Muscle layer of duodenum (tissue), 2 donors: ENCODE data around the gene ALDH7A1.
"Not testable (repeated sequence)": the region's sequence is repeated elsewhere in the genome, so short reads cannot be mapped to it uniquely, and the experiment has no call there.

Experiments used
- H3K27ac ChIP-seq: one replicate; pipeline ENCODE4 v1.7.0; 2013; ENCODE audit warnings: mild to moderate bottlenecking, low read length
- H3K27me3 ChIP-seq: one replicate; pipeline ENCODE4 v1.7.0; 2013; ENCODE audit warnings: low read depth, mild to moderate bottlenecking, control low read depth, low read length
- H3K36me3 ChIP-seq, 2 donors: one replicate each; pipeline ENCODE4 v1.7.0; 2013; ENCODE audit warnings: low read length in 2 of 2, control low read depth in 1 of 2, mild to moderate bottlenecking in 1 of 2; ENCODE audit not compliant: insufficient read depth in 2 of 2, control insufficient read depth in 1 of 2
- H3K4me1 ChIP-seq, 2 donors: one replicate each; pipeline ENCODE4 v1.7.0; 2013; ENCODE audit warnings: low read length in 2 of 2, mild to moderate bottlenecking in 2 of 2, control low read depth in 1 of 2, moderate library complexity in 1 of 2; ENCODE audit not compliant: insufficient read depth in 2 of 2, control insufficient read depth in 1 of 2
- H3K4me3 ChIP-seq, 2 donors: one replicate each; pipeline ENCODE4 v1.7.0; 2013; ENCODE audit warnings: low read length in 2 of 2, low read depth in 1 of 2, mild to moderate bottlenecking in 1 of 2
- H3K9me3 ChIP-seq, 2 donors: one replicate each; pipeline ENCODE4 v1.7.0; 2013; ENCODE audit warnings: low read length in 2 of 2, control low read depth in 1 of 2, mild to moderate bottlenecking in 1 of 2; ENCODE audit not compliant: control insufficient read depth in 1 of 2
- donor health status: healthy.

Gene ALDH7A1

GRCh38 chr5:126531543-126532120, 63.4 kb downstream of the ALDH7A1 start:
- Histone ChIP-seq H3K36me3 (no peaks in the 10 kb centered on the region), H3K4me3 (peak overlapping the region in 1 of 2 donors; percentile 14), H3K4me1 (peaks cover 0 to 14% of the 10 kb centered on the region in 2 donors), H3K27me3 (no peaks in the 10 kb centered on the region), H3K27ac (peak overlapping the region; percentile 33), H3K9me3 (no peaks in the 10 kb centered on the region)

GRCh38 chr5:126527892-126528291, 67.1 kb downstream of the ALDH7A1 start:
- Histone ChIP-seq H3K27ac (no peak overlapping the region), H3K9me3 (no peaks in the 10 kb centered on the region), H3K36me3 (no peaks in the 10 kb centered on the region), H3K4me1 (peaks cover 0 to 26% of the 10 kb centered on the region in 2 donors), H3K4me3 (no peak overlapping the region), H3K27me3 (no peaks in the 10 kb centered on the region)

DNA sequence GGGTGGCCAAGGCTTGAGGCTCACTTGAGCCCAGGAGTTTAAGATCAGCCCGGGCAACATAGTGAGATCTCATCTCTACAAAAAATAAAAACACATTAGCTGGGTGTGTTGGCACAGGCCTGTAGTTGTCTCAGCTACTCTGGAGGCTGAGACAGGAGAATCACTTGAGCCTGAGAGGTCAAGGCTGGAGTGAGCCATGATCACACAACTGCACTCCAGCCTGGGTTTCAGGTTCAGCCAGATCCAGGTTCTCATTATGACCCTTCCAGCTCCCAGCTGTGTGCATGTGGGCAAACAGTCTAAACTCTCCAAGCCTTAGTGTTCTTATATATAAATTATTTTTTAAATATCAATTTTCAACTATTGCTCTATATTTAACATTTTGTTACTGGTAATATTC, 67.9 kb downstream of the ALDH7A1 start:
- Histone ChIP-seq H3K4me1 (peaks cover 0 to 24% of the 10 kb centered on the region in 2 donors), H3K36me3 (no peaks in the 10 kb centered on the region), H3K27ac (no peak overlapping the region), H3K27me3 (no peaks in the 10 kb centered on the region), H3K4me3 (no peak overlapping the region), H3K9me3 (no peaks in the 10 kb centered on the region)

GRCh38 chr5:126526493-126526892, 68.5 kb downstream of the ALDH7A1 start:
- Histone ChIP-seq H3K27ac (no peak overlapping the region), H3K4me3 (no peak overlapping the region), H3K4me1 (peaks cover 0 to 19% of the 10 kb centered on the region in 2 donors), H3K9me3 (no peaks in the 10 kb centered on the region), H3K27me3 (no peaks in the 10 kb centered on the region), H3K36me3 (no peaks in the 10 kb centered on the region)

- Histone ChIP-seq H3K27me3 (no peaks in the 10 kb centered on the region), H3K4me1 (peaks cover 0 to 20% of the 10 kb centered on the region in 2 donors), H3K4me3 (no peak overlapping the region), H3K27ac (no peak overlapping the region), H3K9me3 (no peaks in the 10 kb centered on the region), H3K36me3 (no peaks in the 10 kb centered on the region)
Observed at GRCh38 chr5:126525630-126526245, 69.3 kb downstream of the ALDH7A1 start.

DNA sequence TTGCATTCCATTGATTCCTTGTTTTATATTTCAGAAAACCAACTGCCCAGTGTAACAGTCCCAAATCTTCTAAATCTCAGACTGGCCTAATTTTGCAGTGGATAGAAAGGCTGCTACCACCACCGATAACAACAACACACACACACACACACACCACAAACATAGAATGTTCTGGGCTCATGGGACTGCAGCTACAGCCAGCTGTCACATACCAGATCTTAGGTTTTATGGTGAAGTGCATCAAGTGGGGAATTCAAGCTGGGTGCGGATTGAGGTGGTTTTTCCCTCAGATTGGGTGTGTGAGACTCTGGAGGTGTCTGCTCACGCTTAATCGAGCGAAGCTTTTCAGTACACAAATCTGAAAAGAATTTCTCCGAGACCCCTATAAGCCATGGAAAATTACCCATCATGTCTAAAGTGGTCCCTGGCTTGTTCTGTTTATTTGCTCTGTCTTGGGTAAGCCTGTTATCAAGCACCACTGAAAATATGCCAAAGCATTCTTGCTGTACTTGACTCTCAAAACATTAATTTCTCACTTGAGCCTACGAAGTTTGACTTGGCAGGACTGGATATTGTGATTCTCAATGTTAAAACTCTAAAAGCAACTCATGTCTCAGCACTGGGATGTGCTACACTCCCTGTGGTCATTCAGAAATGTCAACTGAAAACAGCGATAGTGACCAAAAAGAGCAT, 71.1 kb downstream of the ALDH7A1 start:
- no peak overlapping the region for H3K4me3 ChIP-seq
- H3K4me1 ChIP-seq, result peaks cover 5 to 34% of the 10 kb centered on the region in 2 donors
- H3K27ac ChIP-seq, result no peak overlapping the region
- H3K36me3 ChIP-seq, result no peaks in the 10 kb centered on the region
- no peaks in the 10 kb centered on the region for H3K27me3 ChIP-seq
- H3K9me3 ChIP-seq, result no peaks in the 10 kb centered on the region

GRCh38 chr5:126521130-126521529, 73.9 kb downstream of the ALDH7A1 start:
- H3K4me3 ChIP-seq, result no peak overlapping the region
- H3K36me3 ChIP-seq, result no peaks in the 10 kb centered on the region
- no peak overlapping the region for H3K27ac ChIP-seq
- peaks cover 5 to 36% of the 10 kb centered on the region in 2 donors for H3K4me1 ChIP-seq
- H3K9me3 ChIP-seq, result no peaks in the 10 kb centered on the region
- H3K27me3 ChIP-seq, result no peaks in the 10 kb centered on the region

DNA sequence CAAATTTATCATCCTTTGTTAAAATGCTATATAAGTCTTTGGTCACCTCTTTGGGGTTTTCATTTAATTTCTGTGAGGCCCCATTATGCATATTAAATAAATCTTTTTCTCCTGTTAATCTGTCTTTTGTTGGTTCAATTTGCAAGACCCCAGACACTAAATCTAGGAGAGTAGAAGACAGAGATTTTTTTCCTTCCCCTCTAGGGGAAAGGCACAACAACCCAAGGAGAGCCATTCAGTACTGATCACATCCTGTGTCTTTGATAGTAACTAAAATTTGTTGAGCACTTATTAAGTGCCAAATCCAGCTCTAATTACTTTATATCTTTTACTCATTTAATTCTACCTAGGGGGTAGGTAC, 74.4 kb downstream of the ALDH7A1 start:
- H3K4me1 ChIP-seq, result peaks cover 5 to 38% of the 10 kb centered on the region in 2 donors
- H3K27ac ChIP-seq, result no peak overlapping the region
- H3K9me3 ChIP-seq, result no peaks in the 10 kb centered on the region
- peak overlapping the region in 1 of 2 donors; percentile 32 for H3K4me3 ChIP-seq
- H3K27me3 ChIP-seq, result no peaks in the 10 kb centered on the region
- H3K36me3 ChIP-seq, result no peaks in the 10 kb centered on the region

GRCh38 chr5:126519637-126520592, 75.1 kb downstream of the ALDH7A1 start:
- H3K36me3 ChIP-seq, result no peaks in the 10 kb centered on the region
- peaks cover 5 to 38% of the 10 kb centered on the region in 2 donors for H3K4me1 ChIP-seq
- no peak overlapping the region for H3K27ac ChIP-seq
- H3K9me3 ChIP-seq, result no peaks in the 10 kb centered on the region
- H3K4me3 ChIP-seq, result peak overlapping the region in 1 of 2 donors; percentile 32
- no peaks in the 10 kb centered on the region for H3K27me3 ChIP-seq

DNA sequence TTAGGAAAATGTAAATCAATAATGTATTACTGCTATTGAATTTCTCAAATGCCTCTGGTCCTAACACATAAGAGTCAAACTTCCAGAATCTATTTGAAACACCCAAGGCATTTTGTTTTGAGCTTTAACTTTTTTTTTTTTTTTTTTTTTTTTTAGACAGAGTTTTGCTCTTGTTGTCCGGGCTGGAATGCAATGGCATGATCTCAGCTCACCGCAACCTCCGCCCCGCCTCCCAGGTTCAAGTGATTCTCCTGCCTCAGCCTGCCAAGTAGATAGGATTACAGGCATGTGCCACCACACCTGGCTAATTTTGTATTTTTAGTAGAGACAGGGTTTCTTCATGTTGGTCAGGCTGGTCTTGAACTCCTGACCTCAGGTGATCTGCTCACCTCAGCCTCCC, 75.8 kb downstream of the ALDH7A1 start:
- peak overlapping the region in 1 of 2 donors; percentile 32 for H3K4me3 ChIP-seq
- peaks cover 5 to 38% of the 10 kb centered on the region in 2 donors for H3K4me1 ChIP-seq
- not testable (repeated sequence) for H3K36me3 ChIP-seq, H3K27me3 ChIP-seq, H3K27ac ChIP-seq, H3K9me3 ChIP-seq

DNA sequence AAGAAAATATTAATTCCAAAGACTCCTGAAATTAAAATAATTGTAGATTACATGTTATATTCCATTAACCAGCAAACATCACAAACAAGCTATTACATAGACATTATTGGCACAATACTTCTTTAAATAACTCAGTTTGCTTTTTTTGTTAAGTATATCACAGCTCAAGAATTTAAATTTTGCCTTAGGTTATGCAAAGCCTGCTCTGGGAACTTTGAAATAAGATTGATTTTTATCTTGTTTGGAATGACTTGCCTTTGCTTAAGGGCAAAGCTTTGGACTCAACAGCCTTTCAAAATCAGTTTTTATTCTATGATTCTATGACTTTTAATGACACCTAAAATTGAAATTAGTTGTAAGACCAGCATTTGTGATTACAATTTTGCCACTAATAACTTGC, 78.2 kb downstream of the ALDH7A1 start:
- peaks cover 5 to 33% of the 10 kb centered on the region in 2 donors for H3K4me1 ChIP-seq
- H3K36me3 ChIP-seq, result no peaks in the 10 kb centered on the region
- no peak overlapping the region for H3K27ac ChIP-seq
- H3K4me3 ChIP-seq, result no peak overlapping the region
- H3K9me3 ChIP-seq, result no peaks in the 10 kb centered on the region
- H3K27me3 ChIP-seq, result no peaks in the 10 kb centered on the region
